Fibroblast of upper back skin (primary cell): ENCODE results near the gene SPIN2B.
"Not testable (repeated sequence)": the region's sequence is repeated elsewhere in the genome, so short reads cannot be mapped to it uniquely, and the experiment has no call there.

Experiments
- DNase-seq: peaks from one replicate; pipeline ENCODE4 v3.0.0-alpha.2; 2013

SPIN2B gene

GRCh38 chrX:57121162-57121755 lies at the start of gene SPIN2B:
SPIN2B (minus strand) TSS chrX:57121548.
- DNase-seq: peak; percentile 78

GRCh38 chrX:57156397-57157049 lies 35.2 kb upstream of the SPIN2B start:
- no peak for DNase-seq

- no peak for DNase-seq
Measured at GRCh38 chrX:57155171-57155570, 33.8 kb upstream of the SPIN2B start.

GRCh38 chrX:57152222-57152621 lies 30.9 kb upstream of the SPIN2B start:
- not testable (repeated sequence) for DNase-seq

- no peak for DNase-seq
Measured at GRCh38 chrX:57138674-57139073, 17.3 kb upstream of the SPIN2B start.

GRCh38 chrX:57137501-57137900 lies 16.2 kb upstream of the SPIN2B start:
- DNase-seq: peak; percentile 58

GRCh38 chrX:57137073-57137472 lies 15.7 kb upstream of the SPIN2B start, which contains the start of gene SPIN2A:
SPIN2A (minus strand) TSS chrX:57137397; CDS start chrX:57136597, 800 bp downstream.
- peak; percentile 4 for DNase-seq

GRCh38 chrX:57136589-57136988 lies 15.2 kb upstream of the SPIN2B start:
- not testable (repeated sequence) for DNase-seq

- no peak for DNase-seq
Measured at GRCh38 chrX:57135287-57135686, 13.9 kb upstream of the SPIN2B start.

- no peak for DNase-seq
Measured at GRCh38 chrX:57134702-57135101, 13.4 kb upstream of the SPIN2B start.

- DNase-seq: no peak
Measured at GRCh38 chrX:57133706-57134105, 12.4 kb upstream of the SPIN2B start.

GRCh38 chrX:57133284-57133683 lies 11.9 kb upstream of the SPIN2B start:
- DNase-seq: not testable (repeated sequence)

GRCh38 chrX:57132046-57132445 lies 10.7 kb upstream of the SPIN2B start:
- no peak for DNase-seq

GRCh38 chrX:57121816-57122215 lies 468 bp upstream of the SPIN2B start:
- no peak for DNase-seq

GRCh38 chrX:57120619-57121161 lies 658 bp downstream of the SPIN2B start:
- not testable (repeated sequence) for DNase-seq

- no peak for DNase-seq
Measured at GRCh38 chrX:57119416-57119815, 1.9 kb downstream of the SPIN2B start.

- not testable (repeated sequence) for DNase-seq
Measured at GRCh38 chrX:57117566-57117965, 3.8 kb downstream of the SPIN2B start.

- DNase-seq: no peak
Measured at GRCh38 chrX:57104921-57105398, 16.4 kb downstream of the SPIN2B start.

- no peak for DNase-seq
Measured at GRCh38 chrX:57104406-57104805, 16.9 kb downstream of the SPIN2B start.

GRCh38 chrX:57103489-57103888 lies 17.9 kb downstream of the SPIN2B start:
- DNase-seq: no peak

GRCh38 chrX:57102918-57103317 lies 18.4 kb downstream of the SPIN2B start:
- DNase-seq: not testable (repeated sequence)

GRCh38 chrX:57083143-57083542 lies 38.2 kb downstream of the SPIN2B start:
- no peak for DNase-seq

GRCh38 chrX:57074458-57074857 lies 46.9 kb downstream of the SPIN2B start:
- DNase-seq: no peak
